K562 (cell line): ENCODE data around the gene RNASE8. TPM values are rescaled to one million over a fixed set of nuclear protein-coding genes. Genes with fewer than 3 reads are reported as not detected.

Experiments used
- CBFA2T2 ChIP-seq: fragments of 450-650 bp; conservative IDR thresholded peaks from 2 replicates; pipeline ENCODE4 v1.6.1; 2017; ENCODE audit warnings: mild to moderate bottlenecking
- E2F8 ChIP-seq: fragments of 450-650 bp; IDR thresholded peaks from 2 replicates; pipeline ENCODE4 v1.7.1; 2018; ENCODE audit warnings: mild to moderate bottlenecking, low read depth; ENCODE audit not compliant: partially characterized antibody
- EGR1 ChIP-seq: fragments of 450-650 bp; conservative IDR thresholded peaks from 2 replicates; pipeline ENCODE4 v1.6.1; 2017; ENCODE audit warnings: mild to moderate bottlenecking
- HNRNPUL1 ChIP-seq: fragments of 200-400 bp; formaldehyde crosslinking; IDR thresholded peaks from 2 replicates; pipeline ENCODE4 v1.6.1; 2017; ENCODE audit warnings: low read length
- NCOA4 ChIP-seq: fragments of 450-650 bp; IDR thresholded peaks from 2 replicates; pipeline ENCODE4 v1.6.1; 2018; ENCODE audit warnings: mild to moderate bottlenecking; ENCODE audit not compliant: partially characterized antibody
- PURB ChIP-seq: sonication (generic); formaldehyde crosslinking; IDR thresholded peaks from 2 replicates; pipeline ENCODE4 v1.9.0; 2021; ENCODE audit warnings: low read depth, mild to moderate bottlenecking, missing genetic modification reagents
- RB1 ChIP-seq: fragments of 450-650 bp; IDR thresholded peaks from 2 replicates; pipeline ENCODE4 v1.6.1; 2017; ENCODE audit warnings: low read depth, mild to moderate bottlenecking
- RBM39 ChIP-seq: fragments of 200-400 bp; formaldehyde crosslinking; optimal IDR thresholded peaks from 2 replicates; pipeline ENCODE3; 2018; ENCODE audit warnings: low read depth, low read length
- SMAD3 ChIP-seq: fragments of 450-650 bp; formaldehyde crosslinking; conservative IDR thresholded peaks from 2 replicates; pipeline ENCODE4 v1.4.0; 2020; ENCODE audit warnings: mild to moderate bottlenecking
- SMAD4 ChIP-seq: fragments of 250-450 bp; sonication (Bioruptor Pico); conservative IDR thresholded peaks from 2 replicates; pipeline ENCODE4 v1.8.0; 2021; ENCODE audit warnings: inconsistent platforms, mild to moderate bottlenecking, moderate library complexity
- SREBF1 ChIP-seq: fragments of 150-350 bp; IDR thresholded peaks from 2 replicates; pipeline ENCODE4 v1.6.1; 2014; ENCODE audit warnings: antibody characterized with exemption, low read depth, low read length, borderline replicate concordance
- ZBTB17 ChIP-seq: fragments of 450-650 bp; formaldehyde crosslinking; IDR thresholded peaks from 2 replicates; pipeline ENCODE4 v1.4.0; 2020; ENCODE audit warnings: mild to moderate bottlenecking
- ZNF507 ChIP-seq: conservative IDR thresholded peaks from 2 replicates; pipeline ENCODE4 v1.6.1; 2017; ENCODE audit warnings: missing genetic modification characterization, missing compliant biosample characterization
- ZNF589 ChIP-seq: fragments of 200-800 bp; sonication (Bioruptor generic); IDR thresholded peaks from 2 replicates; pipeline ENCODE4 v1.6.1; 2016; ENCODE audit warnings: low read depth, missing genetic modification characterization, missing compliant biosample characterization
- ZNF696 ChIP-seq: fragments of 250-450 bp; sonication (Bioruptor Pico); conservative IDR thresholded peaks from 2 replicates; pipeline ENCODE4 v1.4.0; 2020; ENCODE audit warnings: mild to moderate bottlenecking, moderate library complexity
- polyA plus RNA-seq, 8 experiments: library from polyadenylated mRNA; depleted of rRNA in 4 of 8; stranded (reverse) in 5 of 8; unstranded in 3 of 8; fragments of >200 nt; fragmentation: Nextera tagmentation in 2 of 8; fragmentation: Illumina TruSeq in 1 of 8; extraction: Ambion mirVana in 2 of 8; extraction: Trizol in 1 of 8; gene quantifications; 2 replicates each; pipeline versions ENCODE4 v1.2.1 to v1.2.3, GENCODE V29; 2011 to 2014; ENCODE audit warnings: inconsistent platforms in 1 of 8, missing spikeins in 1 of 8
- total RNA-seq, 7 experiments: library from RNA; depleted of rRNA in 6 of 7; stranded (reverse); fragments of >200 nt in 6 of 7; fragmentation: Illumina TruSeq in 2 of 7; extraction: Trizol in 2 of 7; gene quantifications; 2 replicates each; pipeline versions ENCODE4 v1.2.1 to v1.2.3, GENCODE V29; 2011 to 2021; ENCODE audit warnings: low replicate concordance in 1 of 7
- TF ChIP-seq, protein P1 (sequence below): sonication (generic); formaldehyde crosslinking; IDR thresholded peaks from 2 replicates; pipeline ENCODE4 v1.9.0; 2022; ENCODE audit warnings: mild to moderate bottlenecking, missing genetic modification reagents
- TF ChIP-seq, protein P2 (sequence below): fragments of 250-450 bp; sonication (Bioruptor Pico); IDR thresholded peaks from 2 replicates; pipeline ENCODE4 v1.8.0; 2021; ENCODE audit warnings: mild to moderate bottlenecking, moderate library complexity
- TF ChIP-seq, protein P3 (sequence below): IDR thresholded peaks from 3 replicates; pipeline ENCODE4 v1.6.1; 2011; ENCODE audit warnings: borderline replicate concordance, mild to moderate bottlenecking; ENCODE audit not compliant: insufficient read length, insufficient read depth

RNASE8 gene
- total and polyA plus RNA-seq, 9 of the 15 experiments (the other 6 are each of a cell fraction or from before 2014, with no cell fraction given), result not detected

DNA sequence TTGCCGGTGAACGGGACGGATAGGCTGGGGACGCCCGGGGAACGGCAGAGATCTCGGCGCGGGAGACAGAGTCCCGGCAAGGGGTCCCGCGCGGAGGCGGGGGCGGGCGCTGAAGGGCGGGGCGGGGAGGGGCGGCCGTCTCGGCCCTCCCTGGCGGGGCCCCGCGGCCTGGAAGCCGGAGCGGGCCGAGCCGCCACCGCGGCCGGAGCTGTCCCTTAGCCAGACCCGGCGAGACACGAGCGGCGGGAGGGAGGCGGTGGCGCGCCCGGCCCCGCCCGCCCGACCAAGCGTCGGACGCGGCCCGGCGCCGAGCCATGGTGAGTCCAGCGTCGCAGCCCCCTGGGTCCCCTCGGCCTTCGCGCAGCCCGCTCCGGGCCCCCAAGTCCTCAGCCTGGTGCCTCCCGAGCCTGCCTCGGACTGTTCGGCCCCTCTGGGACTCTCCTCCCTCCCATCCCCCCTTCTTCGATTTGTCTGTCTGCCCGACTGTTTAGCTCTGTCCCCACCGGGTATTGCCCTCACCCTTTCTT lies 12.5 kb downstream of the RNASE8 start, which contains the start of gene ARHGEF40 (continued):
- no peak for TF ChIP-seq SMAD3
- no peak for TF ChIP-seq NCOA4
- no peak for TF ChIP-seq RBM39
- TF ChIP-seq CBFA2T2, result no peak
- TF ChIP-seq, protein P1, sequence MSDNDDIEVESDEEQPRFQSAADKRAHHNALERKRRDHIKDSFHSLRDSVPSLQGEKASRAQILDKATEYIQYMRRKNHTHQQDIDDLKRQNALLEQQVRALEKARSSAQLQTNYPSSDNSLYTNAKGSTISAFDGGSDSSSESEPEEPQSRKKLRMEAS (CRISPR knock-in tag), result no peak
- TF ChIP-seq HNRNPUL1, result no peak
- TF ChIP-seq EGR1, result peak; percentile 38; the same call in 1 of the 2 replicates
- TF ChIP-seq E2F8, result no peak
- TF ChIP-seq SMAD4 (CRISPR knock-in tag), result peak; percentile 70
- TF ChIP-seq, protein P2, sequence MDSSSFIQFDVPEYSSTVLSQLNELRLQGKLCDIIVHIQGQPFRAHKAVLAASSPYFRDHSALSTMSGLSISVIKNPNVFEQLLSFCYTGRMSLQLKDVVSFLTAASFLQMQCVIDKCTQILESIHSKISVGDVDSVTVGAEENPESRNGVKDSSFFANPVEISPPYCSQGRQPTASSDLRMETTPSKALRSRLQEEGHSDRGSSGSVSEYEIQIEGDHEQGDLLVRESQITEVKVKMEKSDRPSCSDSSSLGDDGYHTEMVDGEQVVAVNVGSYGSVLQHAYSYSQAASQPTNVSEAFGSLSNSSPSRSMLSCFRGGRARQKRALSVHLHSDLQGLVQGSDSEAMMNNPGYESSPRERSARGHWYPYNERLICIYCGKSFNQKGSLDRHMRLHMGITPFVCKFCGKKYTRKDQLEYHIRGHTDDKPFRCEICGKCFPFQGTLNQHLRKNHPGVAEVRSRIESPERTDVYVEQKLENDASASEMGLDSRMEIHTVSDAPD (CRISPR knock-in tag), result no peak
- TF ChIP-seq ZNF696 (CRISPR knock-in tag), result no peak
- TF ChIP-seq ZNF507 (tag), result no peak
- no peak for TF ChIP-seq SREBF1
- TF ChIP-seq, protein P3, sequence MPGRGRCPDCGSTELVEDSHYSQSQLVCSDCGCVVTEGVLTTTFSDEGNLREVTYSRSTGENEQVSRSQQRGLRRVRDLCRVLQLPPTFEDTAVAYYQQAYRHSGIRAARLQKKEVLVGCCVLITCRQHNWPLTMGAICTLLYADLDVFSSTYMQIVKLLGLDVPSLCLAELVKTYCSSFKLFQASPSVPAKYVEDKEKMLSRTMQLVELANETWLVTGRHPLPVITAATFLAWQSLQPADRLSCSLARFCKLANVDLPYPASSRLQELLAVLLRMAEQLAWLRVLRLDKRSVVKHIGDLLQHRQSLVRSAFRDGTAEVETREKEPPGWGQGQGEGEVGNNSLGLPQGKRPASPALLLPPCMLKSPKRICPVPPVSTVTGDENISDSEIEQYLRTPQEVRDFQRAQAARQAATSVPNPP, result no peak
- no peak for TF ChIP-seq ZNF589 (CRISPR knock-in tag)
- no peak for TF ChIP-seq PURB (CRISPR knock-in tag)
- TF ChIP-seq ZBTB17 (CRISPR knock-in tag), result no peak
- 0 out of 2 replicates have a peak, but pooled peaks have one; percentile 11 for TF ChIP-seq RB1
